Activated T-helper 2 cell treated with anti-CD3 and anti-CD28 coated beads, Interferon-gamma antibody, Interleukin-2, Interleukin-4, amounts not matched to agents 10 μg/mL and 5 μg/mL and 100 μg/mL, durations not matched to agents 14 hours and 24 hours and 36 hours (primary cell): Measurements from ENCODE around the gene USH1G. TPM values are rescaled to one million over a fixed set of nuclear protein-coding genes. Genes with fewer than 3 reads are reported as not detected.
"Not testable (repeated sequence)": the region's sequence is repeated elsewhere in the genome, so short reads cannot be mapped to it uniquely, and the experiment has no call there.

Experiments used
- DNase-seq: peaks from one replicate; pipeline ENCODE4 v3.0.0; 2021; ENCODE audit warnings: low spot score
- H3K27ac Mint-ChIP-seq: one replicate; pipeline ENCODE4 v1.8.0; 2021; ENCODE audit warnings: mixed read lengths
- H3K27me3 Mint-ChIP-seq: one replicate; pipeline ENCODE4 v1.8.0; 2021; ENCODE audit warnings: low read depth, mixed read lengths
- H3K36me3 Mint-ChIP-seq: one replicate; pipeline ENCODE4 v1.8.0; 2021; ENCODE audit warnings: low read depth, mixed read lengths
- H3K4me1 Mint-ChIP-seq: one replicate; pipeline ENCODE4 v1.8.0; 2021; ENCODE audit warnings: low read depth, mixed read lengths
- H3K4me3 Mint-ChIP-seq: one replicate; pipeline ENCODE4 v1.8.0; 2021; ENCODE audit warnings: low read depth, mild to moderate bottlenecking, moderate library complexity, mixed read lengths
- H3K9me3 Mint-ChIP-seq: one replicate; pipeline ENCODE4 v1.8.0; 2021; ENCODE audit warnings: mixed read lengths
- intact Hi-C: fragments of 100-400 bp; cut with micrococcal nuclease; formaldehyde crosslinking; loops from one replicate; pipeline ENCODE4 v1.15.1; 2023
- total RNA-seq: library from RNA; stranded (reverse); gene quantifications from 2 replicates; pipeline ENCODE4 v1.2.3, GENCODE V29; 2022

The USH1G gene
- total RNA-seq, 1 donor from 2014 or later: not detected

DNA sequence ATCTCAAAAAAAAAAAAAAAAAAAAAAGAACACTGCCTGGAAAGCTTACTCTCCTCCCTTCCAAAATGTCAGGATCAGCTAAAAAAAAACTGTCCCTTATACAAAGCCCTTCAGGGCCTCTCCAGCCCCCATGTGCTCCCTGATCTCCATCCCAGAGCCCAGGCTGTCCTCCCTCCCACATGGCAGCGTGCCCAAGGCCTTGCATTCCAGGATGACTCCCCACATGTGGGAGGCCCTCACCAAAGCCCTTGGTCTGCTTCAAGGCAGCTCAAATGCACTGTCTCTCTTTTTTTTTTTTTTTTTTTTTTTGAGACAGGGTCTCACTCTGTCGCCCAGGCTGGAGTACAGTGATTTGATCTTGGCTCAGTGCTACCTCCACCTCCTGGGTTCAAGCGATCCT lies 52.5 kb downstream of the USH1G start:
- H3K9me3 Mint-ChIP-seq: no peaks in the 10 kb centered on the region
- no peak for DNase-seq
- no peak overlapping the region for H3K27ac Mint-ChIP-seq
- H3K4me1 Mint-ChIP-seq: peaks cover 17% of the 10 kb centered on the region
- intact Hi-C loops: loop anchor here (10.0 kb wide), 1 partner anchor 1636 kb away; a partner anchor contains a TSS
- H3K36me3 Mint-ChIP-seq: peaks cover 4% of the 10 kb centered on the region
- H3K4me3 Mint-ChIP-seq: no peak overlapping the region
- H3K27me3 Mint-ChIP-seq: no peaks in the 10 kb centered on the region

DNA sequence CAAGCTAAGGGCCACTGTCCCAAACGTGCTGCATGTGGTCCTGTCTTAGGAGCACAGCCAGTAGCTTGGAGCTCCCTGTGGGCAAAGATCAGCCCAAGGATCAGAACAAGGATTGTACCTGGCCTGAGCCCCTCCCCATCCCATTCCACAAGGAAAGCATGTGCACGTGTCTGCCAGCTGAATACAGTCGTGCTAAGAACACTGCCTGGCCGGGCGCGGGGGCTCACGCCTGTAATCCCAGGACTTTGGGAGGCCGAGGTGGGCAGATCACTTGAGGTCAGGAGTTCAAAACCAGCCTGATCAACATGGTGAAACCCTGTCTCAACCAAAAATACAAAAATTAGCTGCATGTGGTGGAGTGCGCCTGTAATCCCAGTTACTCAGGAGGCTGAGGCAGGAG lies 53.0 kb downstream of the USH1G start:
- peaks cover 17% of the 10 kb centered on the region for H3K4me1 Mint-ChIP-seq
- not testable (repeated sequence) for H3K27ac Mint-ChIP-seq, H3K27me3 Mint-ChIP-seq, DNase-seq, H3K9me3 Mint-ChIP-seq, H3K36me3 Mint-ChIP-seq, H3K4me3 Mint-ChIP-seq
- intact Hi-C loops: loop anchor here (10.0 kb wide), 1 partner anchor 1635 kb away; a partner anchor contains a TSS

DNA sequence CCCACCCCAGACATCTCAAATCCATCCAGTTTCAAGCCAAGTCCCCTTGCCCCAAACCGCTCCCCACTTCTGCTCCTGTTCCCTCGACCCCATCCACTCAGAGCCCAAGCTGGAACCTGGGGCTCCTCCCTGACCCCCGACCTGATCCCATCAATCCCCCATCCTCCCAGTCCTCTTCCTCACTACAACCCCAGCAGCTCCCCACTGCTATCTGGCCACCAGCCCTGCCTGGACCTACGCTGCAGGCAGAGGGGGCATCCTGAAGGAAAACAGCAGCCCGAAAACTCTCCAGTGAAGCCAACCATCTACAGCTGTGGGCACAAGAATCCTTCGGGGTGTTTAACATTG lies 54.2 kb downstream of the USH1G start:
- intact Hi-C loops: no loop called here
- Mint-ChIP-seq H3K27ac (no peak overlapping the region), H3K4me3 (no peak overlapping the region), H3K4me1 (peaks cover 14% of the 10 kb centered on the region), H3K9me3 (no peaks in the 10 kb centered on the region), H3K36me3 (peaks cover 12% of the 10 kb centered on the region), H3K27me3 (no peaks in the 10 kb centered on the region)
- DNase-seq: no peak

DNA sequence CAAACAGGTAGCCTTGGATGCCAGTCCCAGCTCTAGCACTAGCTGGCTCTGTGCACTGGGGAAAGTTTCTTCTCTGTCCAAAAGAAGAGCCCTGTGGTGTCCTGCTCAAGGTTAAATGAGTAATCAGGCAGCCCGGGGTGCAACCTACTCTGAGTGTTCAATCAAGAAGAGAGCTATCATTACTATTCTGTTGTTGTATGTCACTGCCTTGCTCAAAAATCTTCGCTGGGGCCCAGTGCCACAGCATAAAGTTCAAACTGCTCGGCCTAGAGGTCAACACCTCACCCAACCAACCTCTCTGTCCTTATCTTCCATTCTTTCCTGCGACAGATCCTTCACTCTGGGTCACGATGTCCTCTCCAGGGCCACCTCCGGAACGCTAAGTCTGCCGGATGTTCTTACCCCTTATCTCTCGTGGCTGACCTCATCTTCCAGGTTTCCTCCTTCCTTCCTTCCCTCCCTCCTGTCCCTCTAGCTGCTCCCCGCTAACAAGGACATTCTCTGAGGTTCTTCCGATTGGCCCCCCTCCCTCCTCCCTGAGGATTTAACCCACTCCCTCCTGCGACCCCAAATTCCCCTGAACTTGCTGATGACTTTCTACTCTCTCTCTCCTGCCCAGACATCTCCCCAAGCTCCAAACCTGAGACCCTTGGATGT lies 54.7 kb downstream of the USH1G start:
- DNase-seq: no peak
- Mint-ChIP-seq H3K9me3 (no peaks in the 10 kb centered on the region), H3K27me3 (no peaks in the 10 kb centered on the region), H3K36me3 (peaks cover 14% of the 10 kb centered on the region), H3K4me3 (no peak overlapping the region), H3K4me1 (peaks cover 11% of the 10 kb centered on the region), H3K27ac (no peak overlapping the region)
- intact Hi-C loops: no loop called here

DNA sequence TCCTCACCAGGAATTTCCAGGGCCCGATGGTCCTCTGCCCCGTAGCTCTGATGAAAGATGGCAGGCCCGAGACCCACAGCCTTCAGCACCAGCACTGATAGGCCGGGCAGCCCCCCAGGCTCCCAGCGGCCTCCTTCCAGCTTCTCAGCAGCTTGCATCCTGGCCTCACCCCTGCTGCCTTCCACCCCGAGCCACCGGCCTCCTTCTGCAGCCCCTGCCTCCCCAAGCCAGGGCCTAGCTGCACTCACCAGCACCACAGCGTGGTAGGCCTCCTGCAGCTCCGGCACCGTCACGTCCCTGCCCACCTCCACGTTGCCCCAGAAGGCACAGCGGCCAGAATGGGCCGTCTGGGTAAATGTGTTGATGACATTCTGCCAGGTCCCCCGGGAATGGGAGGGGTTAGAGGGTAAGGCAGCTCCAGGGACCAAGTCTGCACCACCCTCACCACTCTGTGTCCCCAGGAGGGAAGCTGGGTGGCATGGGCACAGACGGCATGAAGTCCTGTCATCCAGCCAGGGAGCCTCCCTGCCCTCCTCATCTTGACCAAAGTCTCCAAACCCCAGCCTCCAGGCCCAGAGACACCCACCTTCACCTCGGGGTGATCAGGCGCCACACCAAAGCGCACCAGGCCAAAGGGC lies 56.7 kb downstream of the USH1G start:
- Mint-ChIP-seq H3K27ac (no peak overlapping the region), H3K36me3 (peaks cover 14% of the 10 kb centered on the region), H3K4me3 (no peak overlapping the region), H3K9me3 (no peaks in the 10 kb centered on the region), H3K4me1 (peaks cover 3% of the 10 kb centered on the region), H3K27me3 (peaks cover 7% of the 10 kb centered on the region)
- no peak for DNase-seq
- intact Hi-C loops: no loop called here

Other genes starting within 250 kb of the USH1G start
- gene CD300LF, start 210.3 kb downstream of the USH1G start, total RNA-seq: not detected in 2 replicates
- 9.7 and 12.1 TPM in 2 replicates for gene RAB37, start 186.0 kb downstream of the USH1G start, total RNA-seq
- gene NHERF1, start 174.6 kb downstream of the USH1G start, total RNA-seq: 129 and 133 TPM in 2 replicates
- 55.3 TPM in 2 replicates for gene NAT9, start 146.9 kb downstream of the USH1G start, total RNA-seq
- gene GRIN2C, start 63.4 kb downstream of the USH1G start, total RNA-seq: 0.14 and 0.16 TPM in 2 replicates
- 17.8 and 19.7 TPM in 2 replicates for gene FDXR, start 50.3 kb downstream of the USH1G start, total RNA-seq
- not detected in 2 replicates for gene FADS6, start 29.6 kb downstream of the USH1G start, total RNA-seq
- gene OTOP2, start 1.0 kb upstream of the USH1G start, total RNA-seq: not detected in 2 replicates
- gene OTOP3, start 12.6 kb upstream of the USH1G start, total RNA-seq: not detected in 2 replicates
- 0.07 and 0.37 TPM in 2 replicates for gene HID1, start 49.5 kb upstream of the USH1G start, total RNA-seq
- gene CDR2L, start 64.4 kb upstream of the USH1G start, total RNA-seq: 2.3 and 2.4 TPM in 2 replicates
- gene MRPL58, start 89.4 kb upstream of the USH1G start, total RNA-seq: 65.4 and 68.1 TPM in 2 replicates
- gene ATP5PD, start 123.7 kb upstream of the USH1G start, total RNA-seq: 166 and 170 TPM in 2 replicates
- 18.0 and 20.7 TPM in 2 replicates for gene KCTD2, start 124.0 kb upstream of the USH1G start, total RNA-seq
- gene SLC16A5, start 164.7 kb upstream of the USH1G start, total RNA-seq: 11.6 and 11.8 TPM in 2 replicates
- gene ARMC7, start 186.7 kb upstream of the USH1G start, total RNA-seq: 9.9 and 10.1 TPM in 2 replicates
- 72.7 and 86.6 TPM in 2 replicates for gene NT5C, start 208.5 kb upstream of the USH1G start, total RNA-seq
- 282 and 290 TPM in 2 replicates for gene JPT1, start 231.3 kb upstream of the USH1G start, total RNA-seq